Chondrocyte (in vitro differentiated cells): ENCODE data around the gene OAS3. TPM values are rescaled to one million over a fixed set of nuclear protein-coding genes. Genes with fewer than 3 reads are reported as not detected.

Source experiments
- DNase-seq: peaks from one replicate; pipeline ENCODE4 v3.0.0; 2021; ENCODE audit warnings: mixed read lengths, low spot score
- H3K27ac Mint-ChIP-seq: one replicate; pipeline ENCODE4 v1.8.0; 2021; ENCODE audit warnings: mild to moderate bottlenecking, moderate library complexity, mixed read lengths; ENCODE audit not compliant: unreplicated experiment
- H3K27me3 Mint-ChIP-seq: 2 replicates; pipeline ENCODE4 v1.8.0; 2021; ENCODE audit warnings: low read depth, mixed read lengths
- H3K36me3 Mint-ChIP-seq: 2 replicates; pipeline ENCODE4 v1.8.0; 2021; ENCODE audit warnings: low read depth, mixed read lengths
- H3K4me1 Mint-ChIP-seq: 2 replicates; pipeline ENCODE4 v1.8.0; 2021; ENCODE audit warnings: low read depth, mild to moderate bottlenecking, mixed read lengths
- H3K4me3 Mint-ChIP-seq: one replicate; pipeline ENCODE4 v1.8.0; 2021; ENCODE audit warnings: mild to moderate bottlenecking, moderate library complexity, mixed read lengths; ENCODE audit not compliant: unreplicated experiment
- H3K9me3 Mint-ChIP-seq: 2 replicates; pipeline ENCODE4 v1.8.0; 2021; ENCODE audit warnings: low read depth, mixed read lengths
- CTCF ChIP-seq: fragments of 200-600 bp; sonication (generic); IDR thresholded peaks from 2 replicates; pipeline ENCODE4 v1.5.0; 2021; ENCODE audit warnings: antibody characterized with exemption, mild to moderate bottlenecking, moderate library complexity
- total RNA-seq: library from RNA; stranded (reverse); gene quantifications from 3 replicates; pipeline ENCODE4 v1.2.1, GENCODE V29; 2021

The OAS3 gene
- total RNA-seq, 1 donor from 2014 or later = 0.55 TPM

- Mint-ChIP-seq H3K4me3 (no peak overlapping the region), H3K4me1 (no peaks in the 10 kb centered on the region), H3K27me3 (no peaks in the 10 kb centered on the region), H3K9me3 (no peaks in the 10 kb centered on the region), H3K27ac (no peak overlapping the region), H3K36me3 (no peaks in the 10 kb centered on the region)
- no peak for TF ChIP-seq CTCF
- DNase-seq = no peak
These were observed 27.4 kb downstream of the OAS3 start for GRCh38 chr12:112965643-112966042.

- no peaks in the 10 kb centered on the region for H3K27me3 Mint-ChIP-seq
- DNase-seq = no peak
- no peaks in the 10 kb centered on the region for H3K36me3 Mint-ChIP-seq
- H3K9me3 Mint-ChIP-seq = no peaks in the 10 kb centered on the region
- H3K4me3 Mint-ChIP-seq = no peak overlapping the region
- TF ChIP-seq CTCF = no peak
- H3K27ac Mint-ChIP-seq = no peak overlapping the region
- H3K4me1 Mint-ChIP-seq = no peaks in the 10 kb centered on the region
These were observed 29.0 kb downstream of the OAS3 start for GRCh38 chr12:112967306-112967705.

GRCh38 chr12:112967858-112968257 is 29.6 kb downstream of the OAS3 start:
- no peaks in the 10 kb centered on the region for H3K4me1 Mint-ChIP-seq
- no peaks in the 10 kb centered on the region for H3K36me3 Mint-ChIP-seq
- H3K9me3 Mint-ChIP-seq = no peaks in the 10 kb centered on the region
- H3K4me3 Mint-ChIP-seq = no peak overlapping the region
- no peak for DNase-seq
- no peak overlapping the region for H3K27ac Mint-ChIP-seq
- no peak for TF ChIP-seq CTCF
- H3K27me3 Mint-ChIP-seq = no peaks in the 10 kb centered on the region

GRCh38 chr12:112969547-112970306 is 31.5 kb downstream of the OAS3 start:
- no peaks in the 10 kb centered on the region for H3K36me3 Mint-ChIP-seq
- H3K4me1 Mint-ChIP-seq = no peaks in the 10 kb centered on the region
- no peaks in the 10 kb centered on the region for H3K27me3 Mint-ChIP-seq
- DNase-seq = no peak
- no peak overlapping the region for H3K4me3 Mint-ChIP-seq
- H3K9me3 Mint-ChIP-seq = peaks cover 2% of the 10 kb centered on the region
- TF ChIP-seq CTCF = no peak
- H3K27ac Mint-ChIP-seq = no peak overlapping the region

GRCh38 chr12:112970391-112970790 is 32.1 kb downstream of the OAS3 start:
- H3K36me3 Mint-ChIP-seq = no peaks in the 10 kb centered on the region
- peaks cover 2% of the 10 kb centered on the region for H3K9me3 Mint-ChIP-seq
- H3K27ac Mint-ChIP-seq = no peak overlapping the region
- DNase-seq = no peak
- H3K4me3 Mint-ChIP-seq = no peak overlapping the region
- H3K27me3 Mint-ChIP-seq = no peaks in the 10 kb centered on the region
- no peak for TF ChIP-seq CTCF
- H3K4me1 Mint-ChIP-seq = no peaks in the 10 kb centered on the region
